ES-I3 (cell line): ENCODE results near the gene SNAP47.

ENCODE experiments used
- H3K36me3 ChIP-seq: 2 replicates; pipeline ENCODE4 v1.6.1; 2013; ENCODE audit warnings: mild to moderate bottlenecking, low read length, control low read depth, moderate library complexity; ENCODE audit not compliant: insufficient read depth
- H3K4me1 ChIP-seq: 2 replicates; pipeline ENCODE4 v1.6.1; 2013; ENCODE audit warnings: mild to moderate bottlenecking, control low read depth, low read length; ENCODE audit not compliant: insufficient read depth
- H3K9ac ChIP-seq: 2 replicates; pipeline ENCODE4 v1.6.1; 2013; ENCODE audit warnings: low read depth, mild to moderate bottlenecking, low read length, moderate library complexity
- H3K9me3 ChIP-seq: 2 replicates; pipeline ENCODE4 v1.6.1; 2013; ENCODE audit warnings: mild to moderate bottlenecking, low read length, moderate library complexity; ENCODE audit not compliant: control insufficient read depth, insufficient read depth

The SNAP47 gene

DNA sequence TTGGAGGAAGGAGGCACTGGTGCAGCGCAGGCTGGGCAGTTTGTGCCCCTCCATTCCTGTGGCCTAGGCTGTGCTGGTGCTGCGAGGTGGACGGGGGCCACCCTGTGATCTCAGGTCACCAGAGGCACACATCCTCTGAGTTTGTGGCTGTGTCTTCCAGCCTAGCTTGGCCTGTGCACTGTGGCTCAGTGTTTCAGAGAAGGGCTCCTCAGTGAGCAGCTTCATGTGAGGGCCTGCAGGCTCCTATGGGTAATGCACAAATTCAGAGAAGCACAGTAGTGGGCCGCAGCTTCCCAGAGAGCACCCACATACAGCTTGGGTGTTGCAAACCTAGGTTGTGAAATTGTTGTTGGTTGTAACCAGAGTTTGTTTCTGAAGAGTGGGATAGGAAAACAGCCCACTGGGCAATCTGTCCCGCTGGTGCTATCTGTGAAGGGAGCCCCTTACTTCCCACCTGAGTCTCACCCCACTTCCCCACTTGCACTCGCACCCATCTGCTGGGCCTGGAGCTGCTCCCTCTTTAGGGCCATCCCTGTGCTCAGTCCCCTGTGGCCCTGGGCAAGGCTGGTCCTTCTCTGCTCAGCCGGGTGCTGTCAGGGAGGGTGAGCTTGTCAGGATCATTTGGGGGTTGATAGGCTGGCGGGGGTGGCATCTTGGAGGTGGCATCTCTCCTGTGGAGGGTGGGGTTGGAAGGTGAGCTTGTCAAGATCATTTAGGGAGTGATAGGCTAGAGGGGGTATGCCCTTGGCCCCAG lies 30.2 kb downstream of the SNAP47 start:
- no peak overlapping the region for H3K9ac ChIP-seq
- peaks cover 8% of the 10 kb centered on the region for H3K4me1 ChIP-seq
- no peaks in the 10 kb centered on the region for H3K9me3 ChIP-seq
- H3K36me3 ChIP-seq, result peaks cover 9% of the 10 kb centered on the region

GRCh38 chr1:227766015-227766634 lies 30.9 kb downstream of the SNAP47 start:
- Histone ChIP-seq H3K9ac (no peak overlapping the region), H3K36me3 (peaks cover 9% of the 10 kb centered on the region), H3K4me1 (peaks cover 8% of the 10 kb centered on the region)

GRCh38 chr1:227766653-227767277 lies 31.5 kb downstream of the SNAP47 start:
- Histone ChIP-seq H3K36me3 (peaks cover 9% of the 10 kb centered on the region), H3K4me1 (peaks cover 8% of the 10 kb centered on the region), H3K9ac (no peak overlapping the region), H3K9me3 (no peaks in the 10 kb centered on the region)

More at GRCh38 chr1:227766015-227766634, 30.9 kb downstream of the SNAP47 start:
- H3K9me3 ChIP-seq, result no peaks in the 10 kb centered on the region

GRCh38 chr1:227767401-227768124 lies 32.3 kb downstream of the SNAP47 start:
- Histone ChIP-seq H3K9ac (no peak overlapping the region), H3K4me1 (peaks cover 7% of the 10 kb centered on the region), H3K9me3 (no peaks in the 10 kb centered on the region), H3K36me3 (peaks cover 9% of the 10 kb centered on the region)

GRCh38 chr1:227768125-227768439 lies 32.8 kb downstream of the SNAP47 start:
- Histone ChIP-seq H3K9ac (no peak overlapping the region), H3K4me1 (peaks cover 2% of the 10 kb centered on the region; the same call in 1 of the 2 replicates), H3K9me3 (no peaks in the 10 kb centered on the region), H3K36me3 (peaks cover 9% of the 10 kb centered on the region)

- Histone ChIP-seq H3K9ac (no peak overlapping the region), H3K36me3 (peaks cover 9% of the 10 kb centered on the region)
Measured at GRCh38 chr1:227768640-227769039, 33.4 kb downstream of the SNAP47 start.

GRCh38 chr1:227769047-227769935 lies 34.1 kb downstream of the SNAP47 start:
- no peaks in the 10 kb centered on the region; the same call in 1 of the 2 replicates for H3K4me1 ChIP-seq
- H3K9me3 ChIP-seq, result no peaks in the 10 kb centered on the region
- no peak overlapping the region for H3K9ac ChIP-seq
- peaks cover 9% of the 10 kb centered on the region for H3K36me3 ChIP-seq

More at GRCh38 chr1:227768640-227769039, 33.4 kb downstream of the SNAP47 start:
- no peaks in the 10 kb centered on the region for H3K9me3 ChIP-seq
- no peaks in the 10 kb centered on the region; the same call in 1 of the 2 replicates for H3K4me1 ChIP-seq

- Histone ChIP-seq H3K9ac (no peak overlapping the region), H3K36me3 (peaks cover 7% of the 10 kb centered on the region), H3K9me3 (no peaks in the 10 kb centered on the region), H3K4me1 (no peaks in the 10 kb centered on the region; the same call in 1 of the 2 replicates)
Measured at GRCh38 chr1:227769936-227770494, 34.8 kb downstream of the SNAP47 start.

DNA sequence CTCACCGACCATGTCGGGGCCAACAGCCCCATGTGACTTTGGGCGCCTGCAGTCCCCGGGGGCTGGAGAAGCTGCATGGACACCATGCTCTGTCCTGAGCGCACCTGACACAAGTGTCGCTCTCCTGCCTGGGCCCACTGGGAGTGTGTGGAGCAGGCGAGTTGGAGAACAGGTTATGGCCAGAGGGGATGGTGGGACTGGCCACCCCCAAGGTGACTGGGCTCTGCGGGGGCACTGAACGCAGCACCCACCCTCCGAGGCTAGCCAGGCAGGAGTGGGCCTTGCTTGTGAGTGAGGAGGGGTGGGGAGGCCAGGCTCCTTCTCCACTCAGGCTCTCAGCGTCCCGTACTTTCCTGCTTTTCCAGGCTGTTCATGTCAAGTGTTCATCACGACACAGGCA lies 35.6 kb downstream of the SNAP47 start:
- Histone ChIP-seq H3K4me1 (no peaks in the 10 kb centered on the region; the same call in 1 of the 2 replicates), H3K9me3 (no peaks in the 10 kb centered on the region), H3K36me3 (peaks cover 5% of the 10 kb centered on the region; the same call in 1 of the 2 replicates), H3K9ac (no peak overlapping the region)

DNA sequence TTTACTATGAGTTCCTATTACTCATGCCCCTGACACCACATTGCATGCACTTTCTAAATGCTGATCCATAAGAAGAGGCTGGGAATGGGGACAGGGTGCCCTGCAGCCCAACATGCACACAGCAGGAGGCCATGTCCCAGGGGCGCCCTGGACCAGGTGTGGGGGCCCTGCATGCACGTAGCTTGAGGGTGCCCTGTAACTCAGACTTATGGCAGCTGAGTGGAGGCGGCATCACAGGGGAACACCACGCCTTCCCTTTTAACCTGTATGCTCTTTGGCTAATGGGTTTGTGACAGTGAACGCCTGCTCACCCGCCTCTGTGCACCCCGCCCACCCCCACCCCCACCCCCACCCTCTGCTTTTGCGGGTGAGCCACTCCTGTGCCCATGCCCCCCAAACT lies 36.1 kb downstream of the SNAP47 start:
- H3K36me3 ChIP-seq, result peaks cover 5% of the 10 kb centered on the region; the same call in 1 of the 2 replicates

DNA sequence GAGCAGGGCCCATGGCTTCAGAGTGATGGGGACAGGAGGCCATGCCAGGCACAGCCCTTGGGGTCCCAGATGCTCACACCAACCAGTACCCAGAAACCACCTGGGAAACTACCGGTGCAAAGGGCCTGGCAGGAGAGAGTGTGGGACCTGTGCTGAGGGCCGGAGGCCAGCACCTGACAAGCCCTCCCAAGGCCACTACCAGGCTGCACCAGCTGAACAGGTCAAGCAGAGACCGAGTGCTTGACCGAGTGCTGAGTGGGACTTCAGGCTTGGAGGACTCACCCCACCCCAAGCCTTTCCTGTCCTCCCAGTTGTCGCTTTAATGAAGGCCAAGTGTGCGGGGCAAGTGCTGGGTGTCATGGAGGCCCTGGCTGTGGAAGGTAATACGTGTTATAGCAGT lies 36.5 kb downstream of the SNAP47 start:
- Histone ChIP-seq H3K9ac (no peak overlapping the region), H3K4me1 (no peaks in the 10 kb centered on the region; the same call in 1 of the 2 replicates), H3K36me3 (peaks cover 5% of the 10 kb centered on the region; the same call in 1 of the 2 replicates), H3K9me3 (no peaks in the 10 kb centered on the region)

More for the DNA sequence above, 36.1 kb downstream of the SNAP47 start:
- Histone ChIP-seq H3K9ac (no peak overlapping the region), H3K9me3 (no peaks in the 10 kb centered on the region), H3K4me1 (no peaks in the 10 kb centered on the region; the same call in 1 of the 2 replicates)

GRCh38 chr1:227773558-227773957 lies 38.3 kb downstream of the SNAP47 start:
- Histone ChIP-seq H3K9me3 (no peaks in the 10 kb centered on the region), H3K9ac (no peak overlapping the region), H3K36me3 (no peaks in the 10 kb centered on the region; the same call in 1 of the 2 replicates), H3K4me1 (no peaks in the 10 kb centered on the region; the same call in 1 of the 2 replicates)

GRCh38 chr1:227774051-227774731 lies 39.0 kb downstream of the SNAP47 start:
- no peak overlapping the region for H3K9ac ChIP-seq
- no peaks in the 10 kb centered on the region for H3K9me3 ChIP-seq
- no peaks in the 10 kb centered on the region; the same call in 1 of the 2 replicates for H3K36me3 ChIP-seq
- no peaks in the 10 kb centered on the region; the same call in 1 of the 2 replicates for H3K4me1 ChIP-seq
